ENCODE data around the gene CDX2. TPM values are rescaled to one million over a fixed set of nuclear protein-coding genes. Genes with fewer than 3 reads are reported as not detected.

CDX2 gene
- total RNA-seq, 1 donor from 2014 or later: 24.8 TPM

DNA sequence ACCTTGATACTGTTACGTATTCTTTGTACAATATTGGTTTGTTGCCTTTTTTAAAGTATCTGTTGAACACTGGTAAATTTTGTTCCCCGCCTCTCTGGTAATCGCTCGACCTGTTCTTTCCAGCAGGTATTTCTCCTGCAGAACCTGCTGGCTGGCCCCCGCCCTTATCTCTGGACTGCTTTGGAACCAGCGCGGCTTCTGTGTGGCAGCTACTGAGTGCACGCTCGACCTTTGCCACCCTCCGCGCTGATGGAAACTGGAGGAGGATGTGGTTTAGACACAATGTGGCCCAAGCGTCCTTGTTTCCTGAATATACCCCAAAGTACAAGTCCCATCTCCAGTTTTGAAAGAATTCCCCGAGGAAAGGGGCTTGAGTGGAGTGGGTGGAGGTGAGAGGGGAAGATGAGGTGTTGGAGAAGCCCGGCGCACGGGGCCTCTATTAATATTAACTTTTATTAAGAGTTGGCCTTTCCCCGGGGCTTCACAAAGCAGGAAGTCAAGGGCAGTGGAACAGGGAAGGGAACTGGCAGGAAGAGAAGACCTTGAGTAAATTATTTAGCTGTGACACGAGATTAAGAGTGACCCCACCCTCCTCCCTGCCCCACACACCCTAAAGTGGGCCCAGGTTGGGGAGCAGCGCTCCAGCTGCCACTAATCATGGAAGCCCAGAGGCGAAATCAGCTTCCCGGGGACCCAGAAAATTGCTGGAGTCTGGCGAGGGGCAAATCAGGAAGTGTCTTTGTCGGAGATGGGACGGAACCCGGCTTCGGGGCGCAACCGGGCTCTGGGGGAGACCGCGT, 16.0 kb downstream of the CDX2 start:
- DNase-seq (ENCODE audit: low spot score, unreplicated experiment): no peak
- Mint-ChIP-seq H3K36me3 (ENCODE audit: insufficient read depth) (peaks cover 19% of the 10 kb centered on the region), H3K4me1 (ENCODE audit: low read depth) (peaks cover 41% of the 10 kb centered on the region), H3K27me3 (peaks cover 3% of the 10 kb centered on the region), H3K4me3 (ENCODE audit: low read depth) (peak overlapping the region; percentile 70), H3K9me3 (ENCODE audit: low read depth) (peaks cover 7% of the 10 kb centered on the region), H3K27ac (peak overlapping the region; percentile 96)
- TF ChIP-seq, protein P1, sequence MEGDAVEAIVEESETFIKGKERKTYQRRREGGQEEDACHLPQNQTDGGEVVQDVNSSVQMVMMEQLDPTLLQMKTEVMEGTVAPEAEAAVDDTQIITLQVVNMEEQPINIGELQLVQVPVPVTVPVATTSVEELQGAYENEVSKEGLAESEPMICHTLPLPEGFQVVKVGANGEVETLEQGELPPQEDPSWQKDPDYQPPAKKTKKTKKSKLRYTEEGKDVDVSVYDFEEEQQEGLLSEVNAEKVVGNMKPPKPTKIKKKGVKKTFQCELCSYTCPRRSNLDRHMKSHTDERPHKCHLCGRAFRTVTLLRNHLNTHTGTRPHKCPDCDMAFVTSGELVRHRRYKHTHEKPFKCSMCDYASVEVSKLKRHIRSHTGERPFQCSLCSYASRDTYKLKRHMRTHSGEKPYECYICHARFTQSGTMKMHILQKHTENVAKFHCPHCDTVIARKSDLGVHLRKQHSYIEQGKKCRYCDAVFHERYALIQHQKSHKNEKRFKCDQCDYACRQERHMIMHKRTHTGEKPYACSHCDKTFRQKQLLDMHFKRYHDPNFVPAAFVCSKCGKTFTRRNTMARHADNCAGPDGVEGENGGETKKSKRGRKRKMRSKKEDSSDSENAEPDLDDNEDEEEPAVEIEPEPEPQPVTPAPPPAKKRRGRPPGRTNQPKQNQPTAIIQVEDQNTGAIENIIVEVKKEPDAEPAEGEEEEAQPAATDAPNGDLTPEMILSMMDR (IDR thresholded peaks at IDR 0.05; ENCODE audit: unreplicated experiment): no peak

DNA sequence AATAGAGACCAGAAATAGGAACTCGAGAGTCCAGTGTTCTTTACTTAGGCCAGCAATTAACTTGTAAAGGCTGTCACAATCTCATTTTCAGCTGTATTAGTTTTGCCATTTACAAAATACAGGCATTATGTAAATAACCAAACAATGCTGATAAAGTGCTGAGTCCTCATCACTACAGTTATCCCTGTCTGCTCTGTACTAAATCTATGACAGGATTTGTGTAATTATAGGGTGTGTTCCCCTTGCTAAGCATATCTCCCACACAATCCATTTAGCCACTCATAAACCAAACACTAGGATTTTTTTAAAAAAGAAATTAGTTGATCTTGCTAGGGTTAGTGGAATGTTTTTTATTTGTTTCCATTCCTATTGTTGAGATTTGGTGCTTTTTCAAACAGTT, 26.1 kb downstream of the CDX2 start:
- Mint-ChIP-seq H3K4me3 (ENCODE audit: low read depth) (no peak overlapping the region), H3K27me3 (no peaks in the 10 kb centered on the region), H3K36me3 (ENCODE audit: insufficient read depth) (peaks cover 62% of the 10 kb centered on the region), H3K4me1 (ENCODE audit: low read depth) (peaks cover 18% of the 10 kb centered on the region), H3K27ac (peak overlapping the region; percentile 79), H3K9me3 (ENCODE audit: low read depth) (peaks cover 15% of the 10 kb centered on the region)
- TF ChIP-seq, protein P1 (IDR thresholded peaks at IDR 0.05; ENCODE audit: unreplicated experiment): no peak
- DNase-seq (ENCODE audit: low spot score, unreplicated experiment): no peak

DNA sequence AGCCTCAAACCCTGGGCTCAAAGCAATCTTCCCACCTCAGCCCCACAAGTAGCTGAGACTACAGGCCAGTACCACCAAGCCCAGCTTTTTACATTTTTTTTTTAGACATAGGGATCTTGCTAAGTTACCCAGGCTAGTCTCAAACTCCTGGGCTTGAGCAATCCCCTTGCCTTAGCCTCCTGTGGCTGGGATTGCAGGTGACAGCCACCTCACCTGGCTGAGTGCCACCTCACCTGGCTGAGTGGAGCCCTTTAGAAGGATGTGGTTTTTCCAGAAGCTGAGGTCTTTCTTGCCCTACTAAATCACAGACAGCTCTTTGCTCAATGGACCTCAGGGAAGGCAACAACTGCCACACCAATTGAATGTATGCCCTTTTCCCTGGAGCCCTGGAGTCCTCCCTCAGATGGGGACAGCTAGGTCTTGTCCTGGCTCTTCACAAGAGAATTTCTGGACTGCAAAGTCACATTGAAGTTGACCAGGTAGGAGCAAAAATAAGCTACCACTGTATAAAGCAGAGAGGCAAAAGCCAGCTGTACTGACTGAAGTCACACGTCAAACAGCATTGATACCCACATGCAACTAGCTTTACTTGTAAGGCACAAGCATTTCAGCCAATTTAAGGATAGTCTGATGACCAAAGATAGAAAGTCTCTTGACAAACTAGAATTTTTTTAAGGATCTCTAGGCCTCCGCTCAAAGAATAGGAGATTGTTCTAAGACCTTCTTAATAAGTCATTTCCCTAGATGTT, 35.4 kb downstream of the CDX2 start:
- peaks cover 55% of the 10 kb centered on the region for H3K36me3 Mint-ChIP-seq (ENCODE audit: insufficient read depth)
- H3K4me1 Mint-ChIP-seq (ENCODE audit: low read depth): peaks cover 22% of the 10 kb centered on the region
- H3K27ac Mint-ChIP-seq: peak overlapping the region; percentile 82
- H3K27me3 Mint-ChIP-seq: peaks cover 3% of the 10 kb centered on the region
- H3K9me3 Mint-ChIP-seq (ENCODE audit: low read depth): peaks cover 6% of the 10 kb centered on the region
- TF ChIP-seq, protein P1 (IDR thresholded peaks at IDR 0.05; ENCODE audit: unreplicated experiment): no peak
- H3K4me3 Mint-ChIP-seq (ENCODE audit: low read depth): no peak overlapping the region
- DNase-seq (ENCODE audit: low spot score, unreplicated experiment): no peak

DNA sequence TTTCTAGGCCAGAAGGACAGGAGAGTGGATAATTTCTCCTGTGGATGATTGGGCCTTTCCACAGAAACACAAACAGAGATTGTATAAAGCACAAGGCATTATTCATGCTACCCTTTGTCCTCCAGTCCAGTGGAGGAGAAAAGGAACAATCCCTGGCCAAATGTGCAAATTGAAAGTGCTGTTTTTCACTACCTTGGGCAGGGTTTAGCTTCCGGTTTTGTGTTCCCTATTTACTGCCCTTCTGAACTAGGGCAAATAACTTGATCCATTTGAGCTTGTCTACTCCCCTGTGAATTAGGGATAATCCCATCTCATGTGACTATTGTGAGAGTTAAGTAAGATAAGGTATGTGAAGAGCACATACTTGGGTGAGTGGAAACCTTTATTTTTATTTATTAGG, 36.0 kb downstream of the CDX2 start:
- DNase-seq (ENCODE audit: low spot score, unreplicated experiment): no peak
- peaks cover 3% of the 10 kb centered on the region for H3K27me3 Mint-ChIP-seq
- H3K4me3 Mint-ChIP-seq (ENCODE audit: low read depth): no peak overlapping the region
- H3K27ac Mint-ChIP-seq: no peak overlapping the region
- H3K4me1 Mint-ChIP-seq (ENCODE audit: low read depth): peaks cover 26% of the 10 kb centered on the region
- peaks cover 61% of the 10 kb centered on the region for H3K36me3 Mint-ChIP-seq (ENCODE audit: insufficient read depth)
- TF ChIP-seq, protein P1 (IDR thresholded peaks at IDR 0.05; ENCODE audit: unreplicated experiment): no peak
- H3K9me3 Mint-ChIP-seq (ENCODE audit: low read depth): peaks cover 6% of the 10 kb centered on the region

DNA sequence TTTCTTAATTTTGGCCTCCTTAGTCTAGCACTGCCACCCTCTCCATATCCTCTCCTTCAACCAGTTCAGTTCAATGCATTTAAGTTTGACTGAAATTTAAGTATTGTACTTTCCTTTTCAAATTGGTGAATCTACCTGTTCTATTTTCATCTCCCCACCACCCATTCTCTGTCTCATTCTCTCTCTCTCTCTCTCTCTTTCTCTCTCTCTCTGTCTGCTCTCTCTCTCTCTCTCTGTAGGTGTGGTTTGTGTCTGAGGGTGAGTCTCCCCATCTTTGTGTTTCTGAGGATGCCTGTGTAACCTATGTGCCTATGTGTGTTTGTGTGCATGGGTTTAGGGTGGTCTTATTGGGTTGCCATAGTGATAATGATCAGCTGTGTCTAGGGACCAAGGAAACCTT, 39.2 kb downstream of the CDX2 start:
- peaks cover 51% of the 10 kb centered on the region for H3K4me1 Mint-ChIP-seq (ENCODE audit: low read depth)
- DNase-seq (ENCODE audit: low spot score, unreplicated experiment): no peak
- H3K27me3 Mint-ChIP-seq: peaks cover 3% of the 10 kb centered on the region
- no peaks in the 10 kb centered on the region for H3K9me3 Mint-ChIP-seq (ENCODE audit: low read depth)
- TF ChIP-seq, protein P1 (IDR thresholded peaks at IDR 0.05; ENCODE audit: unreplicated experiment): no peak
- peak overlapping the region; percentile 73 for H3K4me3 Mint-ChIP-seq (ENCODE audit: low read depth)
- H3K36me3 Mint-ChIP-seq (ENCODE audit: insufficient read depth): peaks cover 72% of the 10 kb centered on the region
- peak overlapping the region; percentile 93 for H3K27ac Mint-ChIP-seq

Data from progenitor cell of endocrine pancreas (in vitro differentiated cells).